Stimulated activated CD8-positive, alpha-beta memory T cell treated with anti-CD3 and anti-CD28 coated beads, Interleukin-4, amount 100 ng/mL, for 1 hour (primary cell): ENCODE data around the gene VTN.

Experiments used
- DNase-seq, 2 donors: peaks; one replicate each; pipeline ENCODE4 v3.0.0-alpha.2; 2020; ENCODE audit warnings: low read depth in 2 of 2, low spot score in 1 of 2

The VTN gene

DNA sequence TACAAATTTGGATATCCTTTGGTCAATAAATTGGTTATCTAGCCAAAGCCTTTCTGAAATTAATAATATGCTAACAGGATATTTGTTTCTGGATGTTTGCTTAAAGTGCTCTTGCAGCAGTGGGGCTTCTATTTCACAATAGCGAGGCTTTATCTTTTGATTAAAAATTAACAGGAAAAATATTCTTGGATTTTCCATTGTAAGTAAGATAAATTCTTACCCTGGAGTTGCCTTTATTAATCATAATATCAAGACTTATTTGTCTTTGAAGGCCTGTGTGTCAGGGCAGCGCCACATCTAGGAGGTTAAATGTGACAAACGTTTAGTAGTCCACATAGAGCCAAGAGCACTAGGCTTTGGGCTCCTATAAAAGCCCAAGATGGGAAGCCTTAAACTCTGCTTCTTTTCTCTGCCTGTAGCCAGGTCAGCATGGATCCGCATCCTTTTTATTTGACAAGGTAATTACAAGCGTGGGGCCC lies 45.8 kb downstream of the VTN start:
- no peak for DNase-seq

DNA sequence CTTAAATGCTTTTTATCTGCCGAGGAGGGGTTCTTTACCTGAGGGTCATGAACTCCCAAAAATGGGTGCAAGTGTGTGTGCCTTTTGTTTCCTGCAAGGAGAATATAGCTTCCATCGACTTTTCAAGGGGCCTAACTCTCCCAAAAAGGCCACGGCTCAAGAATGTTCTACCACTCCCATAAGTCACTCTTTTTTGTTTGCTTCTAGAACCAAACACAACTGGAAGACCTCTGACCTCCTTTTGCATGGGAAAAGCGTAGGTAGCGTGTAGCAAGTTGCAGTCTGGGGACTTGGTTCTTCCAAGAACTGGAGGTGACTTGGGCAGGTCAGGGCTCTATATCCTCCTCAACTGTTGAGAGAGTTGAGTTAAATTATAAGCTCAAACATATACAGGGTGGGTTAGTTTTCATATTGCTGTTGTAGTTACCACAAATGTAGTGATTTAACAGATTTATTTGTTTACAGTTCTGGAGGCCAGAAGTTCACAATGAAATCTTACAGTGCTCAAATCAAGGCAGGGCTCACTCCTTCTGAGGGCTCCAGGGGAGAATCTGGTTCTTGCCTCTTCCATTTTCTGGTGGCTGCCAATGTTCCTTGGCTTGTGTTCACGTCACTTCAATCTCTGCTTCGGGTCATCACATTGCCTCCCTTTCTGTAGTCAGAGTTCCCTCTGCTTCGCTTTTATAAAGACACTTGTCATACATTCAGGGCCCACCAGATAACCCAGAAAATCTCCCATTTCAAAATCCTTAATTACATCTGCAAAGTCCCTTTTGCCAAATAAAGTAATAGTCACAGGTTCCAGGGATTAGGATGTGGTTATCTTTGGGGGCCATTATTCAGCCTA lies 49.7 kb downstream of the VTN start:
- DNase-seq: no peak

GRCh38 chr17:28319598-28319935 lies 50.5 kb downstream of the VTN start:
- DNase-seq: no peak

- peak; percentile 79 to 87 for DNase-seq
Measured at GRCh38 chr17:28318759-28319597, 51.1 kb downstream of the VTN start, which contains the start of gene TMEM97. TSS of gene TMEM97 (plus strand) at chr17:28319200. CDS start at chr17:28319240, 40 bp downstream.

GRCh38 chr17:28317966-28318758 lies 51.9 kb downstream of the VTN start:
- DNase-seq: no peak
